Measurements from ENCODE around the gene SLC13A3. TPM values are rescaled to one million over a fixed set of nuclear protein-coding genes. Genes with fewer than 3 reads are reported as not detected.

Gene SLC13A3
- total and polyA plus RNA-seq, 2 donors (not counting 3 experiments of a cell fraction or from before 2014, with no cell fraction given): 0.11 to 0.40 TPM

DNA sequence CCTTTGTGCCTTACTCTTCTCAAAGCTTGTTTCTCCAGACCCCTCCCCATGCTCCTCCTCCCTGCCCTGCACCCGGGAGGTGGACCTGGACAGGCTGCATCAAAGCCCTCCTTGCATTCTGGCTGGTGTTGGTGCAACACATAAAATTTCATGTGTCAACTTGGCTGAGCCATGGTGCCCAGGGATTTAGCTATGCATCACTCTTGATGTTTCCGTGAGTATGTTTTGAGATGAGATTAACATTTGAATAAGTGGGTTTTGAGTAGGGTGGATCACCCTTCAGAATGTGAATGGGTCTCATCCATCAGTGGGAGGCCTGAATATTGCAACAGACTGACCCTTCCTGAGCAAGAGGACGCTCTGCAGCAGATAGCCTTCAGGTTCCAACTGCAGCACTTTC lies 96.4 kb downstream of the SLC13A3 start:
- ChIA-PET POLR2A (no interaction called here), CTCF (no interaction called here)
- no peaks in the 10 kb centered on the region for H3K9me3 ChIP-seq (replicated peaks; ENCODE audit: control insufficient read depth, insufficient read depth, low read length)
- H3K4me2 ChIP-seq (ENCODE audit: insufficient read depth, low read length): no peak overlapping the region
- H2AFZ ChIP-seq (ENCODE audit: low read depth, low read length): no peak overlapping the region
- H3K79me2 ChIP-seq (ENCODE audit: control insufficient read depth, insufficient read depth, low read length): no peaks in the 10 kb centered on the region
- no peak overlapping the region for H3K27ac ChIP-seq (ENCODE audit: insufficient read depth, low read depth, low read length)
- dilution Hi-C loops (cut with MboI; ENCODE audit: extremely low pct_ligation_motif_present, low sequenced_read_pairs): no loop called here
- FAIRE-seq: no peak
- no peaks in the 10 kb centered on the region for H3K27me3 ChIP-seq (ENCODE audit: control insufficient read depth in 2 of 2, insufficient read depth in 2 of 2, low read length in 2 of 2)
- TF ChIP-seq, protein P1, sequence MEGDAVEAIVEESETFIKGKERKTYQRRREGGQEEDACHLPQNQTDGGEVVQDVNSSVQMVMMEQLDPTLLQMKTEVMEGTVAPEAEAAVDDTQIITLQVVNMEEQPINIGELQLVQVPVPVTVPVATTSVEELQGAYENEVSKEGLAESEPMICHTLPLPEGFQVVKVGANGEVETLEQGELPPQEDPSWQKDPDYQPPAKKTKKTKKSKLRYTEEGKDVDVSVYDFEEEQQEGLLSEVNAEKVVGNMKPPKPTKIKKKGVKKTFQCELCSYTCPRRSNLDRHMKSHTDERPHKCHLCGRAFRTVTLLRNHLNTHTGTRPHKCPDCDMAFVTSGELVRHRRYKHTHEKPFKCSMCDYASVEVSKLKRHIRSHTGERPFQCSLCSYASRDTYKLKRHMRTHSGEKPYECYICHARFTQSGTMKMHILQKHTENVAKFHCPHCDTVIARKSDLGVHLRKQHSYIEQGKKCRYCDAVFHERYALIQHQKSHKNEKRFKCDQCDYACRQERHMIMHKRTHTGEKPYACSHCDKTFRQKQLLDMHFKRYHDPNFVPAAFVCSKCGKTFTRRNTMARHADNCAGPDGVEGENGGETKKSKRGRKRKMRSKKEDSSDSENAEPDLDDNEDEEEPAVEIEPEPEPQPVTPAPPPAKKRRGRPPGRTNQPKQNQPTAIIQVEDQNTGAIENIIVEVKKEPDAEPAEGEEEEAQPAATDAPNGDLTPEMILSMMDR (IDR thresholded peaks at IDR 0.05; ENCODE audit: extremely low read depth in 1 of 2, insufficient read depth in 1 of 2, low read depth in 1 of 2, low read length in 2 of 2): no peak
- no peak for TF ChIP-seq GATA2 (IDR thresholded peaks at IDR 0.05; ENCODE audit: insufficient read depth, insufficient read length, low read depth, low read length)
- intact Hi-C loops (cut with micrococcal nuclease): no loop called here
- no peaks in the 10 kb centered on the region for H4K20me1 ChIP-seq (replicated peaks; ENCODE audit: control insufficient read depth, extremely low read depth, insufficient read depth, low read length)
- DNase-seq (ENCODE audit: low read depth, low spot score): no peak
- no peaks in the 10 kb centered on the region for H3K9me1 ChIP-seq (replicated peaks; ENCODE audit: control insufficient read depth, extremely low read depth, insufficient read depth, low read length)
- no peak overlapping the region for H3K4me3 ChIP-seq (replicated peaks in 1 of 3; ENCODE audit: insufficient read depth in 1 of 3, low read depth in 1 of 3, low read length in 3 of 3)
- H3K9ac ChIP-seq (replicated peaks; ENCODE audit: extremely low read depth, insufficient read depth, low read length): no peak overlapping the region
- BruUV-seq (replicated peaks): no TSS peak
- H3K4me1 ChIP-seq (ENCODE audit: control insufficient read depth, extremely low read depth, insufficient read depth, low read length): peaks cover 11% of the 10 kb centered on the region
- H3K36me3 ChIP-seq (ENCODE audit: control insufficient read depth in 2 of 2, extremely low read depth in 1 of 2, insufficient read depth in 2 of 2, low read length in 2 of 2): no peaks in the 10 kb centered on the region

DNA sequence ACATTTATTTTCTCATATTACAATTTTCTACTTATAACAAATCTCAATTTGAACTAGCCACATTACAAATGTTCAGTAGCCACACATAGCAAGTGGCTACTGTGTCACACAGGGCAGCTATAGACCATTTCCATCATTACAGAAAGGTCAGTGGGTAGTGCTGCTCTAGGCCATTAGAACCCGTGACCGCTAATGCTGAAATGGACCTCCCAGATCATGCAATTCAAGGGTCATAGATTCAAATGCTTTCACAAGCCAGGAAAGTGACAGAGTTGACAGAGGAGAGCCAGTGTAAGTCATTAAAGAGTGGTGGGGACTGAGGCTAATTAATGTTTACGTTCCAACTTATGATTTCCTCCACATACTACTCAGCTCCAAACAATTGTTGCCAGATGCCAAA lies 97.3 kb downstream of the SLC13A3 start:
- Histone ChIP-seq H4K20me1 (replicated peaks; ENCODE audit: control insufficient read depth, extremely low read depth, insufficient read depth, low read length) (no peaks in the 10 kb centered on the region), H3K4me1 (ENCODE audit: control insufficient read depth, extremely low read depth, insufficient read depth, low read length) (peaks cover 11% of the 10 kb centered on the region), H3K9me3 (replicated peaks; ENCODE audit: control insufficient read depth, insufficient read depth, low read length) (no peaks in the 10 kb centered on the region), H3K36me3 (ENCODE audit: control insufficient read depth in 2 of 2, extremely low read depth in 1 of 2, insufficient read depth in 2 of 2, low read length in 2 of 2) (no peaks in the 10 kb centered on the region), H3K9ac (replicated peaks; ENCODE audit: extremely low read depth, insufficient read depth, low read length) (no peak overlapping the region), H2AFZ (ENCODE audit: low read depth, low read length) (no peak overlapping the region), H3K4me2 (ENCODE audit: insufficient read depth, low read length) (no peak overlapping the region), H3K4me3 (replicated peaks in 1 of 3; ENCODE audit: insufficient read depth in 1 of 3, low read depth in 1 of 3, low read length in 3 of 3) (no peak overlapping the region), H3K27me3 (ENCODE audit: control insufficient read depth in 2 of 2, insufficient read depth in 2 of 2, low read length in 2 of 2) (no peaks in the 10 kb centered on the region), H3K27ac (ENCODE audit: insufficient read depth, low read depth, low read length) (no peak overlapping the region), H3K79me2 (ENCODE audit: control insufficient read depth, insufficient read depth, low read length) (no peaks in the 10 kb centered on the region), H3K9me1 (replicated peaks; ENCODE audit: control insufficient read depth, extremely low read depth, insufficient read depth, low read length) (no peaks in the 10 kb centered on the region)
- BruUV-seq (replicated peaks): no TSS peak
- intact Hi-C loops (cut with micrococcal nuclease) (no loop called here), dilution Hi-C loops (cut with MboI; ENCODE audit: extremely low pct_ligation_motif_present, low sequenced_read_pairs) (no loop called here)
- DNase-seq (ENCODE audit: low read depth, low spot score) (no peak), FAIRE-seq (no peak)
- no peak for TF ChIP-seq EZH2 (IDR thresholded peaks at IDR 0.05; ENCODE audit: borderline replicate concordance, low read depth, low read length, severe bottlenecking)
- TF ChIP-seq FOS (IDR thresholded peaks at IDR 0.05; ENCODE audit: borderline replicate concordance, insufficient read depth, low read length): no peak
- no peak for TF ChIP-seq MYC (IDR thresholded peaks at IDR 0.05; ENCODE audit: low read depth, low read length)
- TF ChIP-seq, protein P1 (IDR thresholded peaks at IDR 0.05; ENCODE audit: extremely low read depth in 1 of 2, insufficient read depth in 1 of 2, low read depth in 1 of 2, low read length in 2 of 2): no peak
- TF ChIP-seq POLR2AphosphoS5 (IDR thresholded peaks at IDR 0.05; ENCODE audit: insufficient read depth, low read depth, low read length): no peak
- no peak for TF ChIP-seq MAX (IDR thresholded peaks at IDR 0.05; ENCODE audit: insufficient read depth, insufficient read length)
- no peak for TF ChIP-seq JUN (IDR thresholded peaks at IDR 0.05; ENCODE audit: borderline replicate concordance, insufficient read depth, insufficient read length, low read depth)
- no peak for TF ChIP-seq GATA2 (IDR thresholded peaks at IDR 0.05; ENCODE audit: insufficient read depth, insufficient read length, low read depth, low read length)
- TF ChIP-seq POLR2A (IDR thresholded peaks at IDR 0.05; ENCODE audit: low read depth, low read length): no peak
- ChIA-PET POLR2A (no interaction called here), CTCF (no interaction called here)
